Measurements from ENCODE around the gene GPR18.

GPR18 gene

GRCh38 chr13:99278200-99278599, 20.0 kb upstream of the GPR18 start:
- no peak overlapping the region for H2BK120ac ChIP-seq (ENCODE audit: low read depth, low read length)
- peaks cover 0 to 13% of the 10 kb centered on the region in 2 donors for H3K4me1 ChIP-seq (ENCODE audit: control insufficient read depth in 2 of 2, insufficient read depth in 1 of 2, low read depth in 1 of 2, low read length in 2 of 2)
- H2AFZ ChIP-seq (ENCODE audit: low read length): no peak overlapping the region
- H2BK15ac ChIP-seq (ENCODE audit: low read length): no peak overlapping the region
- H2BK12ac ChIP-seq (ENCODE audit: low read length): no peak overlapping the region
- H3K4me2 ChIP-seq (ENCODE audit: insufficient read depth, low read length, poor library complexity, severe bottlenecking): no peak overlapping the region
- H3K27me3 ChIP-seq (ENCODE audit: control insufficient read depth in 3 of 3, insufficient read depth in 3 of 3, low read depth in 1 of 3, low read length in 3 of 3): no peaks in the 10 kb centered on the region
- no peak overlapping the region for H3K4ac ChIP-seq (ENCODE audit: low read length)
- no peak overlapping the region for H3K9ac ChIP-seq (ENCODE audit: low read depth, low read length, poor library complexity)
- no peak overlapping the region for H3K23ac ChIP-seq (ENCODE audit: low read depth, low read length, poor library complexity)
- no peak overlapping the region for H3K14ac ChIP-seq (ENCODE audit: low read length)
- H3K4me3 ChIP-seq (ENCODE audit: low read length in 2 of 2): no peak overlapping the region
- peaks cover 2% of the 10 kb centered on the region for H3K79me1 ChIP-seq (ENCODE audit: low read depth, low read length)
- H4K91ac ChIP-seq (ENCODE audit: low read depth, low read length, poor library complexity): no peak overlapping the region
- no peak overlapping the region for H2BK5ac ChIP-seq (ENCODE audit: low read length)
- no peak overlapping the region for H2AK5ac ChIP-seq (ENCODE audit: low read depth, low read length)
- H4K8ac ChIP-seq (ENCODE audit: low read depth, low read length): no peak overlapping the region
- peaks cover 1 to 16% of the 10 kb centered on the region in 2 donors for H3K36me3 ChIP-seq (replicated peaks in 1 of 2; ENCODE audit: control insufficient read depth in 2 of 2, insufficient read depth in 2 of 2, low read length in 2 of 2)
- no CpG with 5 or more reads among the region's 5 CpGs for WGBS, 2 donors (ENCODE audit: extremely low coverage in 2 of 2, insufficient read length in 2 of 2, insufficient replicate concordance in 1 of 2)
- no peak overlapping the region for H3K18ac ChIP-seq (ENCODE audit: low read length)
- H3K27ac ChIP-seq (replicated peaks; ENCODE audit: low read length): no peak overlapping the region
- no peaks in the 10 kb centered on the region for H3K9me3 ChIP-seq (replicated peaks in 1 of 2; ENCODE audit: control insufficient read depth in 2 of 2, insufficient read depth in 1 of 2, low read depth in 1 of 2, low read length in 2 of 2)
- DNase-seq (ENCODE audit: low spot score): no peak

DNA sequence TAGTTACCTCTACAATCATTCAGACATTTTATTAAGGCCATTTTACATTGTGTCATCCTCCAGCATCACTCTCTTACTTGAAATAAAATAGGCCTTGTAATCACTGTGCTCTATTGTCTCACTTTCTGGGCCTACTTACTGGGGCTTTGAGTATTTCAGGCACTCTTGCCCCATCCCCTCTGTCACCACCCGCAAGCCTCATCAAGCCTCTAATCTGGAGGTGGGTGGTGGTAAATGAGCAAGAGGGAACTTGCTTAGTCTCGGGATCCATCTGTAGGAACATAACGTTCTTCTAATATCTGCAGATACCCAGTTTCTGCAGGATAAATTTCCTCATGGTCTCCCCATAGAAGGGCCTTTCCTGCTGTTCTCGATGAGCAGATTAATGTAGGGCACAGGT, 19.4 kb upstream of the GPR18 start:
- Histone ChIP-seq H2AFZ (ENCODE audit: low read length) (no peak overlapping the region), H3K27ac (replicated peaks; ENCODE audit: low read length) (no peak overlapping the region), H3K36me3 (replicated peaks in 1 of 2; ENCODE audit: control insufficient read depth in 2 of 2, insufficient read depth in 2 of 2, low read length in 2 of 2) (peaks cover 1 to 16% of the 10 kb centered on the region in 2 donors), H3K4me2 (ENCODE audit: insufficient read depth, low read length, poor library complexity, severe bottlenecking) (no peak overlapping the region), H2BK5ac (ENCODE audit: low read length) (no peak overlapping the region), H3K4me3 (ENCODE audit: low read length in 2 of 2) (no peak overlapping the region), H3K18ac (ENCODE audit: low read length) (no peak overlapping the region), H4K91ac (ENCODE audit: low read depth, low read length, poor library complexity) (no peak overlapping the region), H3K4me1 (ENCODE audit: control insufficient read depth in 2 of 2, insufficient read depth in 1 of 2, low read depth in 1 of 2, low read length in 2 of 2) (peaks cover 0 to 13% of the 10 kb centered on the region in 2 donors), H2BK12ac (ENCODE audit: low read length) (no peak overlapping the region), H3K27me3 (ENCODE audit: control insufficient read depth in 3 of 3, insufficient read depth in 3 of 3, low read depth in 1 of 3, low read length in 3 of 3) (no peaks in the 10 kb centered on the region), H3K79me1 (ENCODE audit: low read depth, low read length) (peaks cover 2% of the 10 kb centered on the region), H3K4ac (ENCODE audit: low read length) (no peak overlapping the region), H2AK5ac (ENCODE audit: low read depth, low read length) (no peak overlapping the region), H3K23ac (ENCODE audit: low read depth, low read length, poor library complexity) (no peak overlapping the region), H3K9ac (ENCODE audit: low read depth, low read length, poor library complexity) (no peak overlapping the region), H3K9me3 (replicated peaks in 1 of 2; ENCODE audit: control insufficient read depth in 2 of 2, insufficient read depth in 1 of 2, low read depth in 1 of 2, low read length in 2 of 2) (peaks cover under 1 to 1% of the 10 kb centered on the region in 2 donors), H2BK15ac (ENCODE audit: low read length) (no peak overlapping the region), H2BK120ac (ENCODE audit: low read depth, low read length) (no peak overlapping the region), H4K8ac (ENCODE audit: low read depth, low read length) (no peak overlapping the region), H3K14ac (ENCODE audit: low read length) (no peak overlapping the region)
- no CpG with 5 or more reads among the region's 4 CpGs for WGBS, 2 donors (ENCODE audit: extremely low coverage in 2 of 2, insufficient read length in 2 of 2, insufficient replicate concordance in 1 of 2)
- DNase-seq (ENCODE audit: low spot score): no peak

DNA sequence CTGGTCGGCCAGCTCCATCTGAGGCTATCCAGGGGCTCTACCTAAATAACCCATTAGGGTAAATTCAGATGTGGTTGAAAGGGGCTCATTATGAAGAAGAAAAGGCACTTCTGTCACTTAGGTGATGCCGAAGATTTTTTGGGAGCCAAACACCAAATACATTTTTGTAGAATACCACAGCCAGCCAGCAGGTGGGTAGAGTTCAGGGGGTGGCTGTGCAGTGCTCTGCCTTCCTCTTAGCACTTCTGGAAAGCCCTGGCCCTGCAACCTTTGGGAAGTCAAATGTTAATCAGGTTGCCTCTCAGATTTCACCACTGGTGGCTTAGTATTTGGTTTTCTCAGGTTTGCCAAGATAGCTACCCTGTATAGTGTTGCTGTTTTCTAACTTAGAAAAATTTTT, 18.5 kb upstream of the GPR18 start:
- H3K4me2 ChIP-seq (ENCODE audit: insufficient read depth, low read length, poor library complexity, severe bottlenecking): no peak overlapping the region
- H2BK15ac ChIP-seq (ENCODE audit: low read length): no peak overlapping the region
- no peak overlapping the region for H3K4me3 ChIP-seq (ENCODE audit: low read length in 2 of 2)
- no peak overlapping the region for H2BK5ac ChIP-seq (ENCODE audit: low read length)
- no peak overlapping the region for H2BK12ac ChIP-seq (ENCODE audit: low read length)
- H3K18ac ChIP-seq (ENCODE audit: low read length): no peak overlapping the region
- H3K23ac ChIP-seq (ENCODE audit: low read depth, low read length, poor library complexity): no peak overlapping the region
- H3K27me3 ChIP-seq (ENCODE audit: control insufficient read depth in 3 of 3, insufficient read depth in 3 of 3, low read depth in 1 of 3, low read length in 3 of 3): no peaks in the 10 kb centered on the region
- no peak overlapping the region for H4K8ac ChIP-seq (ENCODE audit: low read depth, low read length)
- peaks cover 3 to 16% of the 10 kb centered on the region in 2 donors for H3K36me3 ChIP-seq (replicated peaks in 1 of 2; ENCODE audit: control insufficient read depth in 2 of 2, insufficient read depth in 2 of 2, low read length in 2 of 2)
- no peaks in the 10 kb centered on the region for H3K79me1 ChIP-seq (ENCODE audit: low read depth, low read length)
- peaks cover 0 to 11% of the 10 kb centered on the region in 2 donors for H3K4me1 ChIP-seq (ENCODE audit: control insufficient read depth in 2 of 2, insufficient read depth in 1 of 2, low read depth in 1 of 2, low read length in 2 of 2)
- H3K4ac ChIP-seq (ENCODE audit: low read length): no peak overlapping the region
- no peak overlapping the region for H2BK120ac ChIP-seq (ENCODE audit: low read depth, low read length)
- no peak overlapping the region for H3K9ac ChIP-seq (ENCODE audit: low read depth, low read length, poor library complexity)
- WGBS, 2 donors (ENCODE audit: extremely low coverage in 2 of 2, insufficient read length in 2 of 2, insufficient replicate concordance in 1 of 2): no CpG with 5 or more reads among the region's 2 CpGs
- no peak overlapping the region for H2AK5ac ChIP-seq (ENCODE audit: low read depth, low read length)
- no peak overlapping the region for H2AFZ ChIP-seq (ENCODE audit: low read length)
- no peak overlapping the region for H4K91ac ChIP-seq (ENCODE audit: low read depth, low read length, poor library complexity)
- no peak overlapping the region for H3K14ac ChIP-seq (ENCODE audit: low read length)
- peaks cover 4 to 6% of the 10 kb centered on the region in 2 donors for H3K9me3 ChIP-seq (replicated peaks in 1 of 2; ENCODE audit: control insufficient read depth in 2 of 2, insufficient read depth in 1 of 2, low read depth in 1 of 2, low read length in 2 of 2)
- no peak overlapping the region for H3K27ac ChIP-seq (replicated peaks; ENCODE audit: low read length)
- DNase-seq (ENCODE audit: low spot score): no peak

GRCh38 chr13:99275093-99275469, 16.9 kb upstream of the GPR18 start:
- Histone ChIP-seq H3K4ac (ENCODE audit: low read length) (no peak overlapping the region), H3K36me3 (replicated peaks in 1 of 2; ENCODE audit: control insufficient read depth in 2 of 2, insufficient read depth in 2 of 2, low read length in 2 of 2) (peaks cover 3 to 11% of the 10 kb centered on the region in 2 donors), H2BK5ac (ENCODE audit: low read length) (no peak overlapping the region), H3K79me1 (ENCODE audit: low read depth, low read length) (peaks cover 3% of the 10 kb centered on the region), H4K91ac (ENCODE audit: low read depth, low read length, poor library complexity) (no peak overlapping the region), H3K4me1 (ENCODE audit: control insufficient read depth in 2 of 2, insufficient read depth in 1 of 2, low read depth in 1 of 2, low read length in 2 of 2) (peaks cover 0 to 7% of the 10 kb centered on the region in 2 donors), H3K9ac (ENCODE audit: low read depth, low read length, poor library complexity) (no peak overlapping the region), H3K14ac (ENCODE audit: low read length) (no peak overlapping the region), H4K8ac (ENCODE audit: low read depth, low read length) (no peak overlapping the region), H2AFZ (ENCODE audit: low read length) (no peak overlapping the region), H3K4me3 (ENCODE audit: low read length in 2 of 2) (no peak overlapping the region), H3K27ac (replicated peaks; ENCODE audit: low read length) (no peak overlapping the region), H3K18ac (ENCODE audit: low read length) (no peak overlapping the region), H2BK15ac (ENCODE audit: low read length) (no peak overlapping the region), H2BK120ac (ENCODE audit: low read depth, low read length) (no peak overlapping the region), H3K9me3 (replicated peaks in 1 of 2; ENCODE audit: control insufficient read depth in 2 of 2, insufficient read depth in 1 of 2, low read depth in 1 of 2, low read length in 2 of 2) (peaks cover 4 to 6% of the 10 kb centered on the region in 2 donors), H3K4me2 (ENCODE audit: insufficient read depth, low read length, poor library complexity, severe bottlenecking) (no peak overlapping the region), H2BK12ac (ENCODE audit: low read length) (no peak overlapping the region), H3K27me3 (ENCODE audit: control insufficient read depth in 3 of 3, insufficient read depth in 3 of 3, low read depth in 1 of 3, low read length in 3 of 3) (no peaks in the 10 kb centered on the region), H3K23ac (ENCODE audit: low read depth, low read length, poor library complexity) (no peak overlapping the region), H2AK5ac (ENCODE audit: low read depth, low read length) (no peak overlapping the region)
- no peak for DNase-seq (ENCODE audit: low spot score)
- no CpG with 5 or more reads among the region's 1 CpG for WGBS, 2 donors (ENCODE audit: extremely low coverage in 2 of 2, insufficient read length in 2 of 2, insufficient replicate concordance in 1 of 2)

Data from neuronal stem cell (in vitro differentiated cells).